HG03097 (cell line): ENCODE measurements around the gene SFMBT1.

ENCODE experiments used
- ATAC-seq: cut with Tn5 transposase; IDR thresholded peaks from one replicate; pipeline ENCODE4 v1.9.1; 2021; ENCODE audit not compliant: unreplicated experiment, low FRiP score

Gene SFMBT1

DNA sequence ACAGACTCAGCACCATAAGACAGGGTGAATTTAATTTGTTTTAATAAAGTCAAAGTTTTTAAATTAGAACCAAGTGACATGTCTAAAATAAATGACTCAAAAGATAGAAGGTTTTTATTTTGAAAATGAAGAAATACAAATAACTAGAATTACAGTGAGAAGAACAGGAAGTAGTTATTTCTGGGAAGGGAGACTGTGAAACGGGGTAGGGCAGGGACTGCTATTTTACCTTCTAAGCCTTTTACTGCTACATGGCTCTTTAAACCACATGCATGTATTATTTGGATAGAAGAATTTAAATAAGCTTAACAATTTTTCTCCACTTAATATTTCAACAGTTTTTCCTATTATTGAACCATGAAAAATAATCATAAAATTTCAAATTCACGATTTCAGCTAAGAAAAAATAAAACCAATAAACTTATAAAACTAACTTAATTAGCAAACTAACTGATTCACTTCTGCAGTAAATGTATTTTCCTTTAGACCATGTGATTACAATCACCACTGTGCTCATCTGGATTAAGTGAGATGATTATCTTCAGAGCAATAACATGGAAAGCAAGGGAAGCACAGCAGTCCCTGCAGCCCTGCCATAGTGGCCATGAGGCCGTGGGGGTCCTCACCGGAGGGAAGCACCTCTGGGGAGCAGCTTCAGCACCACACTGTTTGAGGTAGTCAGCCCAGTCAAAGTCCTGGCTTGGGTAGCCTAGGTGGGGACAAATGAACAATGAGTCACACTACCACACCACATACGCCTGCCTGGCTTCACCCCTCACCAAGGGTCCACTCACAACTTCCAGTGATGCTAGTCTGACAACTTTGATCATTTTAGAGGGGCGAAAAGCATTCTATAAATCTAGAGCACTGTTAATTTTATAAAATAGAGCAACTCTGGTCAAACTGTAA, 120.2 kb downstream of the SFMBT1 start:
- no peak for ATAC-seq

DNA sequence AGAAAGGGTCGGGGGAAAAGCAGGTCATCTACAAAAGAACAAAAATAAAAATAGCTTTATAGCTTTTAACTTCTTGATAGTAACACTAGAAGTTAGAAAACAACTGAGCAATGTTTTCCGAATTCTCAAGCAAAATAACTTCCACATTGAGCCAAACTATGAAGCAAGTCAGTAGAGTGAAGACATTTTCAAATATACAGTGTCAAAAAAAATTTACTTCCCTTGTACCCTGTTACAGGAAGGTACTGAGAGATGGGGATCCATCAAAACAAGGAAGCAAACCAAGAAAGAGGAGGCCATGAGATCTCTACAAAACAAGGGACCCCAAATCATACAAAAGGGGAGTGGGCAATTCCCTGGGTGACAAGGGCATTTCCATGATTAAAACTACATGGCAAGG, 121.9 kb downstream of the SFMBT1 start:
- ATAC-seq = no peak

DNA sequence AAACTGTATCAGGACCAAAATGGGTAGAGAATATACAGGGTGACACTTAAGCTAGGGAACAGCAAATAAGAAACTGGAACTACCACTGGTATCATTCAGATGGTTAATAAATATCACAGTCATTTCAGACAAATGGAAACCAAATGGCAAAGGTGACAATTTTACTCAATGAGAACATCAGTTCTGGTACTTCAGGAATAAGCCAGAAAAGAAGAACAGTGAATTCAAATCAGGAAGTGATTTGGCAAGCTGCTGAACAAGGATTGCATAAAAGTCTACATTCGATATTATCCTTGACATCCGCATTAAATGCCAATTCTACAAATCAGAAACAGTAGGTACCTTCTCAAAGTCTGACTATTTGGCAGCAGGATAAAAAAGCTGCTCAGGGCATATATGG, 125.0 kb downstream of the SFMBT1 start:
- no peak for ATAC-seq

DNA sequence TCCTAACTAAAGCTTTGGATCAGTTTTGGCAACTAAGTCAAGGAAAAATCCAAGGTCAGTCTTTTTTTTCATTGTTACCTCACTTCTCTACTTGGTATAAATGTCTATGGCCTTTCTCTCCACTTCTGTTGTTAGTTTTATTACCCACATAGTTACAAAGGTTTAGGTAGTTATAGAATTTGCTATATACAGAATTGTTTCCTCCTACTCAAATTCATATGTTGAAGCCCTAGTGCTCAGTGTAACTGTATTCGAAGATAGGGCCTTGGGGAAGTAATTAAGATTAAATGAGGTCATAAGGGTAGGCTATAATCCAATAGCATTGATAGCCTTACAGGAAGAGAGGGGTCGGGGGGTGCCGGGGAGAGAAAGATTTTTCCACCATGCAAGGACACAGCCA, 128.8 kb downstream of the SFMBT1 start:
- ATAC-seq = no peak

DNA sequence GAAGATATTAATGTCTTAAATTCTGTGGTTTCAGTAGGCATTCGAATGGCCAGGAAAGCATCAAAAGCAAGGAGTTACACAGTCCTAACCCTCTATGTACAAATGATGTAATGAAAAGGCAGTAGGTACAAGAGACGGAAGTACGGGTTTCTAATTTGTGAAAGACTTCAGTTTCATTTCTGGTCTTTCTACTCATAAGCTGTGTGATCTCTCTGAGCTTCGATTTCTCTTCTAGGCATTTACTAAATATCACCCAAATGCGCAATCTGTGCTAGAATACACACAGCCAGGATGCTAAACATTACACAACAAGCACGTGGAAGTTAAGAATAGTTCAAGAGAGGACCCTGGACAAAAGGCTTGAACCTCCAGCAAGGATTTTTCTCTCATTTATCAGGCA, 130.6 kb downstream of the SFMBT1 start:
- no peak for ATAC-seq

DNA sequence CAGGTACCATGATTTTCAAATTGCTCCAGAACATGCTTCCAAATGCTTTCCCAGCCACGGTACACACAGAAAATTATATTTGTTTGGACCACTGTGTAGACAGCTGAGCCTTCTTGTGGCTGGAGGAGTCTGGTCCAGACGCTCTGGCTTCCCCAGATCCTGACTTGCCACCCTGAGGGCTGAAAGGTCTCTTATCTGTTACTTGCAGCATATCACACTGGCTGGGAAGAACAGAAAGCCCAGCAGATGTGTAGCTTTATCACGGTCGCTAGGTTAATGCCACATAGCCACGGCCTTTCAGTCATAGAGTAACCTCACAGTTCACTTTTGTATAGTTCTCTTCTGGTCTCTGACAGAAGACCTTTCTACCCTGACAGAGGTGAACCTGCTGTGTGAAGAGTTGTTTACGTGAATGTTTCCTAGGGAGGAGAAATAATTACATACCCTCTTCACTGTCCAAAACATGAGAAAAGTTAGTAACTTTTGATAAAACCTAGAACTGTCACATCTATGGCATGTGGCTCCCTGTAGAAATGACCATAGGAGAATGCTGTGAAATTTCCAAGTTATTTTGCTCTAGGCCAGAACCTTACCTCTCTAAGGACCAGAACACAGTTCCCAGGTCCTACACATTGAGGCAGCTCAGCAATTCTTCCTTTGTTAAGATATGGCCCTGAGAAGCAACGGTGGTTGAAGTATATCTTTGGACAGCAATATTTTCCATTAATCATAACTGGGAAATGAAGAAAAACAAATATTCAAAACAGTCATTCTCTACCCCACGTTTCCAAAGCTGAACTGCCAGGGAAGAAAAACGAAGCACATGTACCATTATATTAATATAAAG, 132.8 kb downstream of the SFMBT1 start:
- ATAC-seq = no peak

DNA sequence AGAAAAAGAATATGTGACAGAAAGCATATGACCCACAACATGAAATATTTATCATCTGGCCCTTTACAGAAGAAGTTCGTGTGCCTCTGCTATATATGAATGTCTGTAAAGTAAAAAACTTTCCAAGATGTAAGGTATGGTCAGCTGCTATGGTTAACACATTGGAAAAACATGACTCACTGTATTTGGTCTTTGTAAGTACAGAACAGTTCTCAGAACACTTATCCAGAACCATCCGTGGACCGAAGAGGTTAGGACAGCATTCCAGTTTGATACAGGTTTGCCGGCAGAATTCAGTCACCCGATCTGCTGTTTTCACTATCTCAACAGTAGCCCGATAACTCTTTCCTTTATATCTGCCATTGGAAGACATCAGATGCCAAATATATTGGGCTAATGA, 135.1 kb downstream of the SFMBT1 start:
- no peak for ATAC-seq

DNA sequence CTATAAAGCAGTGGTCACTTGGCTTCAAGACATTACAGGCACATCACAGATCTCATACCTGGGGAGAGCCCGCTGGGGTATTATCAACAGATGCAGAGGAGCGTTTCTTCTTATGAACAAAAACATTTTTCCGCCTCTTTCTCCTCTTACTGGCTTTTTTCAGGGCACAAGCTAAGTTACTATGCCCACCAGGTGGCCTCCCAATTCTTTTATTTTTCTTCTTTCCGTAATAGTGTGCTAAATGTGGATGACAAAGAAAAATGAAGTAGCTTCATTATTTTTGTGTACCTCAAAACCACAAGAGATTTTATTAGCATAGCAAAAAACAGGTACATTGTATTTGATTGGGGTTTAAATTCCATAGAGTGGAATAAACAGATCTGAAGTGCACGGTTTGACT, 138.4 kb downstream of the SFMBT1 start:
- no peak for ATAC-seq

DNA sequence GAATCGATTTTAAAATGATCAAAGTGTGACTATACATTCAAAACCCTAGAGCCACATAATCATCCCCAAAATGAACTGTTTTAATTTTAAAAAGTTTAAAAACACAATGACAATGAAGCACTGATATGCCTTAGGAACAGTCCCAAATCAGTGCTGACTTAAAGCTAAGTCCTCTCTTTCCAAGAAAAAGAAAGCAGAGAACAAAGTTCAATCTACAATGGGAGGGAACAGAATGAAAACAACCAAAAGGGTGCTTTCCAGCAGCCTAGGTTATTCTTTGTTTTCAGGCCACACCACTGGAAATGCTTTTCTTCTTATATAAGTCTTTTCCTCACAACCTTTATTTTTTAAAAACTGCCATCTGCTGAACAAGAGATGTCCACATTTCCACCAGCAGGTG, 141.3 kb downstream of the SFMBT1 start:
- no peak for ATAC-seq

DNA sequence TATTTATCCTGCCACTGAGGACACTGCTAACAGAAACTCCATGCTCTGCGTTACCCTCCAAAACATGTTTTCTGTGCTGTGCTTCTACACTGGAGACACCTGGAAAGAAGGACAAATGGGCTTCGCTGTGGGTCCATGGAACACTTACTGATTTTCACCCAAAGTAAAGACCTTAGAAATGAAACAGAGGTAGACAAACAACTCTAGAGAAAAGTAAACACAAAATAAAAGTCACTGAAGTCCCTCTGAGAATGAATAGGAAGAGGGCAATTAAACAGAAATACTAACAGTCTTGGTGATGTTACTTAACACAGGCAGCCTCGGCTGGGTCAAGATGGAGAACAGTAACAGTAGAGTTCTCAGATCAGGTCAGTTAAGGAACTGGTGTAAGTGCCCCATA, 141.9 kb downstream of the SFMBT1 start:
- ATAC-seq = no peak

DNA sequence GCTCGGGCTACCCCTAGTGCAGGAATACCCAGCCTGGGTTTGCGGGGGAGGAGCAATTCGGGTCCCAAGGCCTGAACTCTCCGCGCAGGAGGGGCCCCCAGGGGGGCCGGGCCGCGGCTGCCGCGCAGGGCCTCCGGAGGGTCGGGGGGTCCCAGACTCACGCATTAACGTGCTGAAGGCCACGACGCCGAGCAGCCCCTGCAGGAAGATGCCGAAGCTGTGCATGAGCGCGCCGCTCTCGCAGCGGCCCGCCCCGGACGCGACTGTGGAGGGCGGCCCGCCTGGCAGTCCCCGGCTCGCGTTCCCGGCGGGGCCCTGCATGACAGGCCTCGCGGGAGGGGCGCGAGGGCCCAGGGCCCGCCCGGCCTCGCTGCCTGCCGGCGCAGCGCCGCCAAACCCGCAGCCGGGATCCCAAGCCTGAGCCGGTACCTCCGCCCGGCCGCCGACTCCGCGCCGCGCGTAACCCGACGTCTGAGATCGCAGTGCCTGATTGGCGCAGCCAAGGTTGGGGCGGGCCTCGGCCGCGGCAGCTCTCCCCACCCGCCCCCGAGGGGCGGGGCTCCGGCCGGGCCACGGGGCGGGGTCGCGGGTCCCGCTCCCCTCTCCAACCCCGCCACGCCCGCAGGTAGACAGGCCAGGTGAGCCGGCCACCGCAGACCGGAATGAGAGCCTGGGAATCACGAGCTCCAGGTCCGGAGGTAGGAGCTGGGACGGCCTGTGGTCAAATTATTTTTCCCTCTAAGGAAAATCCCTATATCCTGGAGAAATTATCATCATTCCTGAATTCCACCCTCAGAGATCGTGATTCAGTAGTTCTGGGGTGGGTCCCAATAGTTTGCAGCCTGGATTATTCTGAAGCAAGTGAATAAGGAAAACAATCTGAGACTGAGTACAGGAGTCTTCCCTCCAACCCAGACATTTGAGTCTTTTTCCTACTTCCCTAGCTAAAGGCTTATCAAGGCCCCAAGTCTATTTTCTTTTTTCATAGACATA, 148.4 kb downstream of the SFMBT1 start, which contains the start of gene STIMATE:
STIMATE (minus strand) TSS at position 419 of the 993 bp plus-strand sequence; CDS start at position 321, 98 bp downstream.
- ATAC-seq = peak; percentile 76

DNA sequence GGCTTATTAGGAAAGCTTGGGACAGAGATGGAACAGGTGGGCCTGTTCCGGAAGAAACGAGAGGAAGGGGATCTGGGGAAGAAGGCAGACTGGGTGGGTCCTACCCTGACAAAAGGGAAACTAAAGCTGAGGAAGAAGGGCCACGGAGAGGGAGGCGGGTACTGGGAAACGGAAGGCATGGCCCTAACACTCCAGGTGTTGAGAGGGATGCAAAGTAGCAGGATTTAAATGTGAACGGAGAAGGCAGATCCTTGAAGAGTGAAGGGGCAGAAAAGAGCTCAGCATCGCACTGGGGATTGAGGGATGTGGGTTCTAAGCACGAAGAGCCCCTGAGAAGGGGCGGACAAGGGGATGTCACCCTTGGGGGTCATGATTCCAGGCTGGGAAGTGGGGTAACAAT, 149.3 kb downstream of the SFMBT1 start:
- no peak for ATAC-seq

DNA sequence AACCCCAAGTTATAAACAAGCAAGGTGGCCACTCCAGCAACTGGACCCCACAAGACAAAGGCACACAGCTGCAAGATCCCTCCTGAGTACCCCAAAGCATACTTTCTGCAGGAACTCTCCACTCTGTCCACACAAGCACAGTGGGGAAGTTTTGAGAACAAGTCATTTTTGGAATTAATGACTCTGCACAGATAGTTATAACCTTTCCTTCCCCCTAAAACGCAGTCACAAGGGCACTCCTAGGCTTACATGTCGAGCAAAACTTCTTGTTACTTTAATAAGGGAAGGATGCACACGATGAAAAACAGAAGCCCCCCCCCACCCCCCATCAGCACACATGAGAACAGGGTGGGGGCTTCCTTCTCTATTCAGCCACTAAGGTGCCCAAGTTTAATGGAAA, 149.7 kb downstream of the SFMBT1 start:
- no peak for ATAC-seq

DNA sequence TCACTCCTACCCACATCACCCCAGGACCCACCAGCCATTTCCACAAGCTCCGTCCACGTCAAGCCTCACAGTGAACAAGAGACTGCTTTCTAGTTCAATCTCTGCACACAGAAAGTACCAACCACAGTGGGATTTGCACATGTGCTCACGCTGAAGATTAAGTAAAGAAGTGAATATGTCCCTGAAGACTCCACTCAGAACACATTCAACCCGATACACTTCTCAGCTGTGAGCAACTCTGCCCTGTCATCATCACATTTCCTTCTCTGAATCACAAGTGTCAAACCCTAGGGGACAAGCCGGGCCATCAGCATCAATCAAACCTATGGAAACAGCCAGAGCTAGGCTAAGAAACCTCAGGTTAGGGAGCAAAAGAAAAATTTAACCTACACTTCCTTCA, 150.5 kb downstream of the SFMBT1 start:
- ATAC-seq = no peak

DNA sequence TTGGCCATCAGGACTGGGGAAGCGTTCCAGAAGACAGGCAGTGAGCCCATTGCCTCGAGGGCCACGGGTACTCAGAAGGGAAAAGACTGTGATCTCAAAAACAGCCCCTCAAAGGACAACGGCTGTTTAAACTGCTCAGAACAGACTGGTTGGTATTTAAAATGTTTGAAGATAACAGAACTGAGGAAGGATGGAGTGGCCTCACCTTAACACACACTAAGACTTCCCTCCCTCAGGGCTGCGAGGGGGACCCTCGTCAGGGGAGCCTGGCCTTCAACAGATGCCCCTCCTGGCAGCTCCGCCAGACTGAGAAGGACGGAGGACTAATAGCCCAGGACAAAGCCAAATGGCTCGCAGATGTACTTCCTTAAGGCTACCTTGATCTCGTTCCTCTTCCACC, 151.1 kb downstream of the SFMBT1 start:
- ATAC-seq = no peak

DNA sequence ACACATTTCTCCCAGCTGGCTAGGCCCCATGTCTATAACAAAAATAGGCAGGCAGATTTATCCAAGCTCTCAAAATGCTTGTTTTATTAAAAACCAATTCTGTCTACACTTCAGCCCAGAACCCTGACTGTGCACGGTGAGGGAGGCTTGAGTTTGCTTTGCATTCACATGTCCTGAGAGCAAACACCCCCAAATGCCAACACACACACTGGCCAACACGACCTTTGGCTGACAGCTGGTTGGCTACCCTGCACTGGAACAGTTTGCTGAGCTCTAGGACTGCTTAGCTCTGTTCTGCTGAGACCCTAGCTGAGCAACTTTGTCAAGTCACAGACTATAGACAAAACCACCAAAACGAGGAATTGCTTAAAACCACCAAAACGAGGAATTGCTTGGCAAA, 152.2 kb downstream of the SFMBT1 start:
- no peak for ATAC-seq

DNA sequence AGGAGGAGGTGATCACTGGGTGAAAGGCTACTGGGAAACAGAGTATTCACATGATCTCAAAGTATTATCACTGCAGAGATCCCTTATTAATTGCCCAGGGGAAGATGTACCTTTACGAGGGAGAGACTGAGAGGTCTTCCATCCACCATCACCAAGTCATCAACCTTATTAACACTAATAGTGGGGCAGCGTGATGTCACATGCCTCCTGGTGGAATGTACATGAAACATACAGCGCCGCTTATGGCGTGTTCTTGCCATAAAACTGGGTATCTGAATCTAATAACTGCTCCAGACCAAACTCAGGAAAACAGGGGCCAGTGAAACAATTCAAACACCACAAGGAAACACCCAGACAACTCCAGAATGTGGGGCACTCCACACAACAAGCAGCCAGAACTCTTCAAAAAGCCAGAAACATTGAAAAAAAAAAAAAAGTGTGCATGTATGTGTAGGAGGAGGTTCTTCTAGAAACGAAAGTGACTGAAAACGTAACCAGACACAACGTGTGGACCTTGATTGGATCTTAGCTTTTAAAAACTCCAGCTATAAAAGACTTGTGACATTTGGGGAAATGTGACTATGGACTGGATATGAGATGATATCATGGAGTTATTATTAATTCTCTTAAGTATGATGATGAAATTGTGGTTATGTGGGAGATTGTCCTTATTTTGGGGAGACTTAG, 153.1 kb downstream of the SFMBT1 start:
- no peak for ATAC-seq

DNA sequence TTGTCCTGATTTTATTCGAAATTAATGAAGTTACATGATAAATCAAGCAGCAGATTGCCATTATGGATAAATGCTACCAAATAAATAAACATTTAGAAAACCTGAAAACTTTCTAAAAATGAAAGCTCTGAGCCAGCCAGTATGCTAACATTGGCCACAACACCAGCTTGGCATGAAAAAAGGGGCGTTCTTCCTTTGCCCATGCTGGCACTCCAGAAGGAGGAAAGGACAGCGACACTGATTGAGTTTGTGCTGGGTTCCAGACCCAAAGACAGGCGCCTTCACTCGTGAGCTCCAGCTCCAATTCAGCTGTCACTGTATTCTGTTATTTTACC, 153.6 kb downstream of the SFMBT1 start:
- no peak for ATAC-seq

DNA sequence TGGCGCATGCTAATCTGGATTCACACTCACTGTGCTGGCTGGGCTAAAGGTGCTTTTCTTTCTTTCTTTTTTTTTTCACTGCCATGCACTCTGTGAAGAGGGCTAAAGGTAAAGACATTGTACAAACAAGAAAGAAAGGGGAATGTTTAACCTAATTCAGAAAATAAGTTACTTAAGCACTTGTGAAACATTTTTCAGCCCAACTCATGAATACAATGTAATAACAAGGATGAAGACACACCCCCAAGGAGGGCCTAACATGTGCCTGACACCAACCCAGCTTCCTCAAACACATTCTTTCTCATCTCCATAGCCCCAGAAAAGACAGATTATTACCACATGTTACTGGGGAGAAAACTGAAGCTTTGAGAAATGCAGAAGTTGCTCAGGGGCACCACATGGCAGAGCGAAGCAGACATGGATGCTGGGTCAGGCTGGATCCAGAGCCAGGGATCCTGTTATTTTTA, 154.2 kb downstream of the SFMBT1 start:
- ATAC-seq = no peak

DNA sequence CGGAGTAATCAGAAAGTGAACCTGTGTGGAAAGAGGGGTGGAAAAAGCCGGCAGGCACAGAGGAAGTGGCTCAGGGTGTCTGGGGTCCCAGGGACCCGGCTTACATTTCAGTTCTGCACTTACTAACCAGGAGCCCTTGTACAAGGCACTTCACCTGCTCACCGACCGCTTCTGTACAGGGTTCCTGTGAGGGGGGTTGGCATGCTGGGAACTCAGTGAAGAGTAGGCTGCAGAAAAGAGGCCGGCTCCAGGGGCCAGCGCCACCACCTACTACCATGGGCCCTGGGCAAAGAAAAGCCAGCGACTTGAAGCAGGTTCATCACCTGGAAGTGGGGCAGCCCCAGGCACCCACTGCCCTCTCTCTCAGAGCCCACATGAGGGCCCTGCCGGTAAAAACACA, 154.7 kb downstream of the SFMBT1 start:
- ATAC-seq = no peak
